22Rv1 (cell line): ENCODE measurements around the gene PFN4.

Source experiments
- ZFX ChIP-seq: fragments of 450-650 bp; IDR thresholded peaks from 2 replicates; pipeline ENCODE4 v1.6.1; 2017; ENCODE audit warnings: antibody characterized with exemption, borderline replicate concordance
- TF ChIP-seq, protein P1 (sequence below): fragments of 450-650 bp; IDR thresholded peaks from 2 replicates; pipeline ENCODE4 v1.5.1; 2017; ENCODE audit warnings: mild to moderate bottlenecking

- TF ChIP-seq, protein P1, sequence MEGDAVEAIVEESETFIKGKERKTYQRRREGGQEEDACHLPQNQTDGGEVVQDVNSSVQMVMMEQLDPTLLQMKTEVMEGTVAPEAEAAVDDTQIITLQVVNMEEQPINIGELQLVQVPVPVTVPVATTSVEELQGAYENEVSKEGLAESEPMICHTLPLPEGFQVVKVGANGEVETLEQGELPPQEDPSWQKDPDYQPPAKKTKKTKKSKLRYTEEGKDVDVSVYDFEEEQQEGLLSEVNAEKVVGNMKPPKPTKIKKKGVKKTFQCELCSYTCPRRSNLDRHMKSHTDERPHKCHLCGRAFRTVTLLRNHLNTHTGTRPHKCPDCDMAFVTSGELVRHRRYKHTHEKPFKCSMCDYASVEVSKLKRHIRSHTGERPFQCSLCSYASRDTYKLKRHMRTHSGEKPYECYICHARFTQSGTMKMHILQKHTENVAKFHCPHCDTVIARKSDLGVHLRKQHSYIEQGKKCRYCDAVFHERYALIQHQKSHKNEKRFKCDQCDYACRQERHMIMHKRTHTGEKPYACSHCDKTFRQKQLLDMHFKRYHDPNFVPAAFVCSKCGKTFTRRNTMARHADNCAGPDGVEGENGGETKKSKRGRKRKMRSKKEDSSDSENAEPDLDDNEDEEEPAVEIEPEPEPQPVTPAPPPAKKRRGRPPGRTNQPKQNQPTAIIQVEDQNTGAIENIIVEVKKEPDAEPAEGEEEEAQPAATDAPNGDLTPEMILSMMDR: no peak
- no peak for TF ChIP-seq ZFX
Observed at GRCh38 chr2:24076849-24077534, 46.1 kb downstream of the PFN4 start.
